Measurements from ENCODE around the gene PCDH17. TPM values are rescaled to one million over a fixed set of nuclear protein-coding genes. Genes with fewer than 3 reads are reported as not detected.
A peak's percentile ranks its signal among the peaks of the same experiment; 100 is the strongest.

The PCDH17 gene
- total and polyA plus RNA-seq, 2 of the 4 experiments (the other 2 are of a cell fraction): under 0.01 TPM; not detected in 1

DNA sequence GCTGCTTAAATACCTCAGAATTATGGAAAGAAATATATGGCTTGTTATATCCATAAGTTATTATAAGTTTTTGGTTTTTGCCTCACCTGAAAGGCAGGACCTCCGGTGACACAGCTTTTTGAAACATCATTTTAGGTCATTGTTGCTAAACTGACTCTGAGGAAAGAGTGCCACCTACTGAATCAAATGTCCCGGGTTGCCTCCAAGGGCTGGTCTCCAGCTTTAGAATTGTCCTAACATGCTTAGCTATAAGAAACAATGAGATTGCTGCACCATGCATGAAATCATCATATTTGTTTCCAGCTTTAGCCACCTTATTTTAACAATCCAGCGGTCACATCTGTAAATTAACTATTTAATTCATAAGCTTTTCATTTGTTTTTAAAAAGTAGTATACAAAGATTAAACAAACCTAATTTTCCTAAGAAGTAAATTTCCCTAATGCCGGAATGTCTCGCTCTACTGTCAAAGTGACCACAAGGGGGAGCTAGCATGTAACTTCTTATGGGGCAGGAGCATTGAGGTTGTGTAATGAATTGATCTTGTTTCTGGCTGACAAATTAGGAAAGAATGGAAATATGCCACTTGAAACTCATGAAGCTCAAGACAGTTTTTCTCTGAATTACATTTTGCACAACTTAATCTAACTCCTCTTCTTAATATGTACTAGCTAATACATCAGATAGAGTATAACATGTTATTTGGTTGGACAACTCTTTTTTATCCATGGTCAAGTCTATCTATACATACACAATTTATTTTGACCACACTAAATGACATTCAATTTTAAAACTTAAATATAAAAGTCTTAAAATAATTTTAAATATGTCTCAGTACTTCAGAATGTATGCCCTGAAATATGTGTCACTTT lies 6.7 kb upstream of the PCDH17 start:
- Histone ChIP-seq H3K23ac (ENCODE audit: low read depth, low read length) (no peak overlapping the region), H2AK5ac (ENCODE audit: low read depth, low read length) (no peak overlapping the region), H3K27me3 (ENCODE audit: control insufficient read depth, insufficient read depth, low read length) (peaks cover 8% of the 10 kb centered on the region), H2BK120ac (ENCODE audit: low read depth, low read length) (no peak overlapping the region), H3K4me2 (ENCODE audit: low read depth, low read length) (no peak overlapping the region), H3K18ac (ENCODE audit: low read depth, low read length) (no peak overlapping the region), H2AK9ac (replicated peaks; ENCODE audit: low read depth, low read length, poor library complexity) (no peak overlapping the region), H2AFZ (replicated peaks; ENCODE audit: low read length, poor library complexity) (no peak overlapping the region), H2BK15ac (ENCODE audit: low read depth, low read length) (no peak overlapping the region), H3K4me1 (ENCODE audit: control insufficient read depth, insufficient read depth, low read length) (no peaks in the 10 kb centered on the region; the same call in 1 of the 2 replicates), H3K36me3 (ENCODE audit: control insufficient read depth, insufficient read depth, low read length) (no peaks in the 10 kb centered on the region), H3K56ac (ENCODE audit: extremely low read depth, insufficient read depth, low read length) (no peak overlapping the region), H3K9me1 (ENCODE audit: insufficient read depth, low read length) (no peaks in the 10 kb centered on the region), H3K4me3 (ENCODE audit: insufficient read depth, low read depth, low read length) (no peak overlapping the region), H2BK20ac (ENCODE audit: low read depth, low read length) (no peak overlapping the region), H2BK5ac (ENCODE audit: low read depth, low read length, poor library complexity, severe bottlenecking) (no peak overlapping the region), H3K27ac (ENCODE audit: insufficient read depth, low read length) (no peak overlapping the region), H4K5ac (ENCODE audit: low read depth, low read length) (no peak overlapping the region), H4K20me1 (ENCODE audit: insufficient read depth, low read length) (no peaks in the 10 kb centered on the region), H3K4ac (ENCODE audit: low read depth, low read length) (no peak overlapping the region), H4K91ac (ENCODE audit: insufficient read depth, low read depth, low read length) (no peak overlapping the region), H3K14ac (replicated peaks; ENCODE audit: low read depth, low read length) (no peak overlapping the region), H4K8ac (ENCODE audit: low read depth in 2 of 2, low read length in 2 of 2) (no peak overlapping the region), H3K9ac (ENCODE audit: low read depth, low read length) (no peak overlapping the region), H3K79me1 (ENCODE audit: low read depth in 1 of 2, low read length in 2 of 2) (no peaks in the 10 kb centered on the region), H3K9me3 (ENCODE audit: control insufficient read depth, insufficient read depth, low read length) (no peaks in the 10 kb centered on the region)
- ChIA-PET CTCF (interaction anchor here (0.6 to 1.5 kb wide), 9 partner anchors 9 to 1700 kb away, joined by 3 to 6 read pairs (median 4); no protein-coding TSS in a partner anchor), POLR2A (ENCODE audit: unreplicated experiment) (no interaction called here)
- dilution Hi-C loops (cut with HindIII; ENCODE audit: low sequenced_read_pairs, unreplicated experiment) (no loop called here), in situ Hi-C loops (cut with MboI; ENCODE audit: low sequenced_read_pairs) (loop anchor here (25.0 kb wide), 1 partner anchor 1688 kb away; no protein-coding TSS in a partner anchor), intact Hi-C loops (cut with micrococcal nuclease) (loop anchor here (1.0 to 10.0 kb wide), 2 partner anchors 1340 to 1694 kb away; no protein-coding TSS in a partner anchor)
- WGBS, 2 experiments (ENCODE audit: extremely low coverage in 2 of 2, insufficient read length in 1 of 2): 0% methylated on average over 1 of the region's 5 CpGs; no CpG with 5 or more reads in 1 of the 2 experiments
- ATAC-seq (ENCODE audit: low read depth) (no peak), DNase-seq (peak; percentile 41)
- TF ChIP-seq USF2 (IDR thresholded peaks at IDR 0.05; ENCODE audit: low read depth, low read length) (no peak), CEBPB (IDR thresholded peaks at IDR 0.05; ENCODE audit: low read depth, low read length) (peak; percentile 59; the same call in 1 of the 2 replicates), SMC3 (IDR thresholded peaks at IDR 0.05; ENCODE audit: low read depth, low read length) (peak; percentile 40; the same call in 1 of the 2 replicates), RAD21 (IDR thresholded peaks at IDR 0.05; ENCODE audit: low read length) (peak; percentile 36), MAZ (IDR thresholded peaks at IDR 0.05; ENCODE audit: borderline replicate concordance, low read depth, low read length) (no peak)
- TF ChIP-seq, protein P1, sequence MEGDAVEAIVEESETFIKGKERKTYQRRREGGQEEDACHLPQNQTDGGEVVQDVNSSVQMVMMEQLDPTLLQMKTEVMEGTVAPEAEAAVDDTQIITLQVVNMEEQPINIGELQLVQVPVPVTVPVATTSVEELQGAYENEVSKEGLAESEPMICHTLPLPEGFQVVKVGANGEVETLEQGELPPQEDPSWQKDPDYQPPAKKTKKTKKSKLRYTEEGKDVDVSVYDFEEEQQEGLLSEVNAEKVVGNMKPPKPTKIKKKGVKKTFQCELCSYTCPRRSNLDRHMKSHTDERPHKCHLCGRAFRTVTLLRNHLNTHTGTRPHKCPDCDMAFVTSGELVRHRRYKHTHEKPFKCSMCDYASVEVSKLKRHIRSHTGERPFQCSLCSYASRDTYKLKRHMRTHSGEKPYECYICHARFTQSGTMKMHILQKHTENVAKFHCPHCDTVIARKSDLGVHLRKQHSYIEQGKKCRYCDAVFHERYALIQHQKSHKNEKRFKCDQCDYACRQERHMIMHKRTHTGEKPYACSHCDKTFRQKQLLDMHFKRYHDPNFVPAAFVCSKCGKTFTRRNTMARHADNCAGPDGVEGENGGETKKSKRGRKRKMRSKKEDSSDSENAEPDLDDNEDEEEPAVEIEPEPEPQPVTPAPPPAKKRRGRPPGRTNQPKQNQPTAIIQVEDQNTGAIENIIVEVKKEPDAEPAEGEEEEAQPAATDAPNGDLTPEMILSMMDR (conservative IDR thresholded peaks at IDR 0.05; ENCODE audit: low read depth, low read length): peak; percentile 61
- BruUV-seq (replicated peaks): no TSS peak
